Stimulated activated naive CD8-positive, alpha-beta T cell treated with anti-CD3 and anti-CD28 coated beads, Interleukin-15, amount 100 ng/mL, for 72 hours (primary cell): Measurements from ENCODE around the gene MXRA7.
A peak's percentile ranks its signal among the peaks of the same experiment; 100 is the strongest.
"Not testable (repeated sequence)": the region's sequence is repeated elsewhere in the genome, so short reads cannot be mapped to it uniquely, and the experiment has no call there.

Source experiments
- ATAC-seq: fragments of 150-1000 bp; cut with Tn5 transposase; 2 replicates; pipeline ENCODE4 v1.10.0; 2021; ENCODE audit warnings: mild to moderate bottlenecking, moderate library complexity
- DNase-seq, 2 donors: peaks; one replicate each; pipeline ENCODE4 v3.0.0; 2021 to 2022
- H3K27ac Mint-ChIP-seq, 2 donors: one replicate each; pipeline ENCODE4 v1.8.0; 2022; ENCODE audit warnings: mild to moderate bottlenecking in 2 of 2, mixed read lengths in 2 of 2, moderate library complexity in 2 of 2
- H3K27me3 Mint-ChIP-seq: one replicate; pipeline ENCODE4 v1.8.0; 2022; ENCODE audit warnings: mixed read lengths
- H3K4me1 Mint-ChIP-seq: one replicate; pipeline ENCODE4 v1.8.0; 2022; ENCODE audit warnings: mild to moderate bottlenecking, mixed read lengths
- H3K4me3 Mint-ChIP-seq, 2 donors: one replicate each; pipeline ENCODE4 v1.8.0; 2022; ENCODE audit warnings: mild to moderate bottlenecking in 2 of 2, mixed read lengths in 2 of 2, moderate library complexity in 1 of 2
- H3K9me3 Mint-ChIP-seq, 2 donors: one replicate each; pipeline ENCODE4 v1.8.0; 2022; ENCODE audit warnings: mixed read lengths in 2 of 2

The MXRA7 gene

DNA sequence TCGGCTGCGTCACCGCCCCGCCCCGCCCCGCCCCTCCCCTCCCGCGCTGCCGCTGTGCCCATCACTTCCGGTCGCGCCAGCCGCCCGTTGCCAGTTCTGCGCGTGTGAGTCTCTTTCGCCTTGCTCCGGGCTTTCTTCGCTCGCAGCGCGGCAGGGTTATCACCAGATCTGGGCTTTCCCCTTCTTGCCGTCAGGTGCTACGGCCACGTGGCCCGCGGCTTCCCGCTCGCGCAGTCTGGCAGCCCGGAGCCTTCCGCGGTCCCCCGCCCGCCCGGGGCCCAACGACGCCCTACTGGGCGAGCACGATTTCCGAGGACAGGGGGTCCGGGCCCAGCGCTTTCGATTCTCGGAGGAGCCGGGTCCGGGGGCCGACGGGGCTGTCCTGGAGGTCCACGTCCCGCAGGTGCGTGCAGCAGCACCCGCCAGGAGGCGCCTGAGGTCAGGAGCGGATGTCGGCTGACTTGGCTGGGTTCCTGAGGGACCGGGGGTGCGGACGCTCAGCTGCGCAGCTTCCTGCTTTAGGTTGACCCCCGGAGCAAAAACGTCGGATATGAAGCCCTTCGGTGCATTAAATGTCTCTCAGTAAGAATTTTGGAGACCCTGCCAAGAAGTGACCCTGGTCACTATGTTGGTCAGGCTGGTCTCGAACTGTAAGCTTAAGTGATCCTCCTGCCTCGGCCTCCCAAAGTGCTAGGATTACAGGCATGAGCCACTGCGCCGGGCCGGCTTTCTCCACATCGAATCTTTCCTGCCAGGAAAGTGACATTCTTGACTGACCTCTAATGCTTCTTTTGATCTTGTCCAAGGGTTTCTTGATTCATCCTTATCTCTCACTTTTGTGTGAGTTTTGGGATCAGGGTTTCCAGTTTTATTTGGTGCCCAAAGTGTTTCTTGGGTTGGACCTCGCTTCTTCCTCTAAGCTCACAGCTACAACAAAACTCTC, 16.3 kb upstream of the MXRA7 start, which contains the start of gene METTL23:
Gene METTL23 (plus strand): TSS at position 64 of the 943 bp plus-strand sequence. CDS start 2,872 bp downstream, outside the sequence.
- H3K27me3 Mint-ChIP-seq, result no peaks in the 10 kb centered on the region
- H3K27ac Mint-ChIP-seq, result peak within 1 kb of the TSS; percentile 95 to 99
- DNase-seq (peak; percentile 93 to 96), ATAC-seq (peak; percentile 83)
- peak within 1 kb of the TSS; percentile 96 to 97 for H3K4me3 Mint-ChIP-seq
- H3K4me1 Mint-ChIP-seq, result peaks cover 79% of the 10 kb centered on the region
- H3K9me3 Mint-ChIP-seq, result no peaks in the 10 kb centered on the region

DNA sequence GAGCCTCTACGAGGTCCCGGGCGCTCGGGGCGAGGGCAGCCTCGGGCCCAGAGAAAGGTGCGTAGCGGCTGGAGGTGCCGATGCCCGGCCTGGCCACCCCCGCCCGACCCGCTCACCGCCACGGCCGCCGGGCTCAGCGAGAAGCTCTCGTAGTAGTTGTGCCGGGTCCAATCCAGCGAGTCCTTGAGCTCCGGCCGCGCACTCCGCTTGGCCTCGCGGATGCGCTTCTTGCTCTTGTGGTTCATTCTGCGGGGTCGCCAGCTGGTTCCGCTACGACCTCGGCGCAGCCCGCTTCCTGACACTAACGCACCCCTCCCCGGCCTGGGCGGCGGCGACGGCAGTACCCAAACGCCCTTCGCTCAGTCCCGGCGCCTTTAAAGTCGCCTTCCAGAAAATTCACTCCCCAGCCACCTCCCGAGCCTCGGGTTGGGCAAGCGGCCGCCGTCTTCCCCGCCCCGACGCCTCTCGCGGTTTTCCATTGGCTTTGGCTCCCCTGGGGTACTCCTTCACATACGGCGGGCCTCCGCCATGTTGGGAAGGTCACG, 15.5 kb upstream of the MXRA7 start, which contains the start of gene JMJD6:
Gene JMJD6 (minus strand): TSS at position 376 of the 545 bp plus-strand sequence. CDS start 131 bp downstream, at position 245.
- H3K27ac Mint-ChIP-seq, result peak within 1 kb of the TSS; percentile 95 to 99
- no peak for DNase-seq
- H3K9me3 Mint-ChIP-seq, result no peaks in the 10 kb centered on the region
- peak within 1 kb of the TSS; percentile 96 to 97 for H3K4me3 Mint-ChIP-seq
- peaks cover 79% of the 10 kb centered on the region for H3K4me1 Mint-ChIP-seq
- ATAC-seq, result peak; percentile 84
- H3K27me3 Mint-ChIP-seq, result no peaks in the 10 kb centered on the region

DNA sequence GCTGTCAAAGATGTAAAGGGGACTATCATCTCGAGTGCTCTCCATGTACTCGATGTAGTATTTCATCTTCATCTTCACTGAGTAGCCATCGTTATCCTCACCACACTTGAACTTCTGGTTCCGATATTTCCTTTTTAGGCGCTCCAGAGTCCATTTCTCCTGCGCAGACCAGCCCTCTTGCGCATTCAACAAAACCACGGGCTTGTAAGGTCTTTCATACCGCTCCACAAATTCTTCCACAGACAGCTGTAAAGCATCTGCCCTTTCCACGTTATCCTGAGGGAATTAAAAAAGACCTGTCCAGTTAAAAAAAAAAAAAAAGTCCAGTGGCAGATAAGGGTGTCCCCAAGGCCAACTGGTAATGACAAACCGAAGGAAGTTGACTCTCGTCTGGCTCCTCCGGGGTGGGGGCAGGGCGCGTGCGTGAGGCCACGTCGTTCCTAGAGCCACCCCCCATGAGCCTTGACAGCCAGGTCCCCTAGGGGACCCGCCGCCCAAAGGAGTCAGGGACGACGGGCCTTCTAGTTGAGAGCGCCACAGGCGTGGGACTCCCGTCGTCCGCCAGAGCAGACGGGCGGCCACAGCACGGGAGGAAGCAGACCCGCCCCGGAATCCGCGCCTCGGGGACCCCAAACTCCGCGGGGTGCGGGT, 14.9 kb upstream of the MXRA7 start:
- Mint-ChIP-seq H3K4me3 (peak overlapping the region; percentile 96 to 97), H3K4me1 (peaks cover 78% of the 10 kb centered on the region), H3K27ac (peak overlapping the region; percentile 93 to 97), H3K9me3 (no peaks in the 10 kb centered on the region), H3K27me3 (no peaks in the 10 kb centered on the region)
- peak; percentile 53 for ATAC-seq
- DNase-seq, result peak; percentile 66 to 80

DNA sequence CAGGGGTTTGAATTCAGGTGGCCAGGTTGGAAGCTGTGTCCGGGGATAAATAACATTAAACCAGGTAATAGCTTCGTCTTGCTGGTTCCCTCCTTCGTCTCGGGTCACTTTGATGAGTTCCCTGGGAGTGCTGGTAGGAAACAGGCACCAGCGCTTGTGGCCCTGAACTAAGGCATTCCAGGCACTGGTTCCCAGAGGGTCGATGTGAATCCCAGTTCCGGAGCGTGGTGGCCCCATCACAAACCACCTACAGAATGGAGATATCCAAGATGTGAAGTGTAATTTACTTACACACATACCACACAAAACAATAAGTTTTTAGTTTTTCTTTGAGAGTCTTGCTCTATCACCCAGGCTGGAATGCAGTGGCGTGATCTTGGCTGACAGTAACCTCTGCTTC, 13.0 kb upstream of the MXRA7 start:
- no peak overlapping the region for H3K27ac Mint-ChIP-seq
- H3K4me3 Mint-ChIP-seq, result peak overlapping the region in 1 of 2 donors; percentile 96
- no peaks in the 10 kb centered on the region for H3K27me3 Mint-ChIP-seq
- DNase-seq (no peak), ATAC-seq (no peak)
- peaks cover 61% of the 10 kb centered on the region for H3K4me1 Mint-ChIP-seq
- no peaks in the 10 kb centered on the region for H3K9me3 Mint-ChIP-seq

DNA sequence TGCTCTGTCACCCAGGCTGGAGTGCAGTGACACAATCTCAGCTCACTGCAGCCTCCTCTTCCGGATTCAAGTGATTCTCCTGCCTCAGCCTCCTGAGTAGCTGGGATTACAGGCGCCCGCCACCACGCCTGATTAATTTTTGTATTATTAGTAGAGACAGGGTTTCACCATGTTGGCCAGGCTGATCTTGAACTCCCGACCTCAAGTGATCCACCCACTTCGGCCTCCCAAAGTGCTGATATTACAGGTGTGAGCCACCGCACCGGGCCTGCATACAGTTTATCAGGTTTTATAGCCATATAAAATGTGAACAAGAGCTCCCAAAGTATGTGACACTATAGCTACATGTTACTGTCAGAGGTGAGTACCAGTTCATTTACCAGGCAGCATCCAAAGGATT, 12.2 kb upstream of the MXRA7 start:
- not testable (repeated sequence) for ATAC-seq, DNase-seq, H3K9me3 Mint-ChIP-seq, H3K27ac Mint-ChIP-seq, H3K27me3 Mint-ChIP-seq
- Mint-ChIP-seq H3K4me1 (peaks cover 58% of the 10 kb centered on the region), H3K4me3 (peak overlapping the region in 1 of 2 donors; percentile 31)

DNA sequence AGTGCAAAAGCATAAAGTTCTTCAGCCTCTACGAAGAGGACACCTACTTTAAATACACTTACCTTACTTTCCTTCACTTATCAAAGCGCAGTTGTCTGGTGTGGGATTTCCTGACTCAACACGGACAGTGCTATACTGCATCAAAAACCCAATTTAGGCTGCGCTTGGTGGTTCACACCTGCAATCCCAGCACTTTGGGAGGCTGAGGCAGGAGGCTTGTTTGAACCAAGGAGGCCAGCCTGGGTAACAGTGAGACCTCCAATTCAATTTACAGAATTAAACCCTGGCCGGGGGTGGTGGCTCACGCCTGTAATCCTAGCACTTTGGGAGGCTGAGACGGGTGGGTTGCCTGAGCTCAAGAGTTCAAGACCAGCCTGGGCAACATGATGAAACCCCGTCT, 11.5 kb upstream of the MXRA7 start:
- no peak for ATAC-seq
- Mint-ChIP-seq H3K27ac (no peak overlapping the region), H3K27me3 (no peaks in the 10 kb centered on the region), H3K4me1 (peaks cover 59% of the 10 kb centered on the region), H3K4me3 (no peak overlapping the region), H3K9me3 (no peaks in the 10 kb centered on the region)
- DNase-seq, result no peak

DNA sequence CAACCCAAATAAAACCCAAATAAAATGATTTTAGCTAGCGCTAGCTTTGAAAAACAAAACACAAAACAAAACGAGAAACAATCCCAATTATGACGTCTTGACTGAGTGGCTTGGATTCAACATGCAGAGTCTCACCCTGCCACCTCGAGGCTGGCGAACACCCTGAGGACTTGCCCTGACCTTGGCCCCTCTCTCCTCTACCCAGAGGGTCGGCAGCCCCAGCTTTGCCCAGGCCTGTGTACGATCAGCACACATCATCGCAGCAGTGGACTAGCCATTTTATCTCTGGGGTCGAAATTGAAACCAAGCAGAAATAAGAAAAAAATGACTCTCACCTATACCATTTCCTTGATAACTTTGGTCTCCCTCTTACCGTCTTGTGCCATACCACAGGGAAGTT, 10.7 kb upstream of the MXRA7 start:
- Mint-ChIP-seq H3K27me3 (no peaks in the 10 kb centered on the region), H3K4me1 (peaks cover 67% of the 10 kb centered on the region), H3K4me3 (no peak overlapping the region), H3K9me3 (no peaks in the 10 kb centered on the region), H3K27ac (no peak overlapping the region)
- no peak for DNase-seq
- no peak for ATAC-seq

DNA sequence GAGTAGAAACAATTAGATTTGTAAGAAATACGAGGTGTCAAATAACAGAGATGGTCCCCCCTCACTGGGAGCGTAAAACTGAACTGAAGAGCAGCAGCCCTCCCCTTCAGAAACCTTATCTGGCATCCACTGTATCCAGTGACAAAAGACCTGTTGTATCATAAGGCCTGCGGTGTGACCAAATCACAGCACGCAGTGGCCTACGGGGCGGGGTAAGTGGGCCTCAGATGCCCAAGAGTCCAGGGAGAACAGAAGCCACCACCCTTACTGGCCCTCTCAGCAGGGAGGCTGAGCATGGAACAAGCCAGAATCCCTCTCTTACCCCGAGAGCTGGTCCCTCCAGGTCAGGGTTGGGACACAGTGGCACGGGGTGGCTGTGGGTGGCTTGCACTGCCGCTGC, 10.2 kb upstream of the MXRA7 start:
- Mint-ChIP-seq H3K4me3 (no peak overlapping the region), H3K9me3 (no peaks in the 10 kb centered on the region), H3K4me1 (peaks cover 71% of the 10 kb centered on the region), H3K27me3 (no peaks in the 10 kb centered on the region), H3K27ac (peak overlapping the region; percentile 68 to 70)
- no peak for ATAC-seq
- DNase-seq, result no peak

DNA sequence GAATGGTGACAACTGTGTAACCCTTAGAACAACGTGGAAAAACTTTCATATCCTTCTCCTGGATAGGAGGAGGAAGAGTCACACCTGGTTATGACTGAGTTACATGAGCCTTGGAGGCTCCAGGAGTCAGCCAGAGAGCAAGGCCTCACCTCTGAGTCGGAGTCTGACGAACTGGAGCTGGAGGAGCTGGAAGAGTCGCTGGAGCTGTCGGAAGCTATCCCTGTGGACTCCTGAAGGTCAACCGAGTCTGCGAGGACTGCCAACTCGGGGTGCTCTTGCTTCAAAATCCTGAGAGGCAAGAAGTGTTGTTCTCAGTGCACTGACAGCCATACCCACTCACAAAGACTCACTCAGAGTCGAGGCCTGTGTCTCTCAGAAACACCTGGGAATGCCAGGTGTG, 9.4 kb upstream of the MXRA7 start:
- DNase-seq (no peak), ATAC-seq (no peak)
- Mint-ChIP-seq H3K9me3 (no peaks in the 10 kb centered on the region), H3K27ac (no peak overlapping the region), H3K27me3 (no peaks in the 10 kb centered on the region), H3K4me1 (peaks cover 73% of the 10 kb centered on the region), H3K4me3 (no peak overlapping the region)

DNA sequence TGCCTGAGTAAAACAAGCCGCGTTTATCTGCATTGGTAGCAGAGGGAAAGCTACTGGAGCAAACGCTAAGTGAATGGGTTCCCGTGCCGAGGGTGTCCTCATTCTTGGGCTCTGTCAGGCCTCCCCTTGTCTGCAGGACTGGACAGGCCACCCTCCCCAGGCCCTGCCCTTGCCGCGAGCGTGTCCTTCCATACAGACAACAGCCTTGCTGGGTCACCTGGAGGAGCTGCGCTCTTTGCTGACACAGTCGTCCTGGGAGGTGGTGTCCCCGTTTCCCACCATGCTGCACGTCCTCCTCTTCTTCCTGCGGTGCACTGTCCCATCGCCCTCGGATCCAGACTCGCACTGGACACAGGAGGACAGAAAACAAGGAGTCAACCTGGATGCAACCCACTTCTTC, 7.8 kb upstream of the MXRA7 start:
- no peaks in the 10 kb centered on the region for H3K9me3 Mint-ChIP-seq

DNA sequence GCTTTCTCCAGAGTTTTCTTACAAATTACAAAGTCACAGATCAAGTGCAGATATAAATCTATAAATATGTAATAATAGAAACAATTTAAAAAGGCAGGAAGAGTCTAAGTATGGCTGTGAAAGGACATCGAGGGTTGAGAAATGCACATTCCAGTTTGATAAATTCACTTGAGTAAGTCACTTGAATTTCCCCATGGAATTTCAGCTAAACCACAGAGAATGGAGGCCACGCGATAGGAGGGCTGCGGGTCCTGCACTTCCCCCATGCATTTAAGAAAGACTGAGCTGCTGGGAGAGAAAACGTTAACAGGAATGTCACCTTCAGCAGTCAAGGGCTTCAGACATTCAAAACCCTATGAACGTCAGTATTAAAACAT, 6.1 kb upstream of the MXRA7 start:
- Mint-ChIP-seq H3K27me3 (no peaks in the 10 kb centered on the region), H3K4me3 (peak overlapping the region; percentile 78 to 86), H3K9me3 (no peaks in the 10 kb centered on the region), H3K4me1 (peaks cover 67% of the 10 kb centered on the region), H3K27ac (peak overlapping the region in 1 of 2 donors; percentile 99)
- no peak for DNase-seq
- ATAC-seq, result no peak

More for the DNA sequence above, 7.8 kb upstream of the MXRA7 start:
- Mint-ChIP-seq H3K4me1 (peaks cover 74% of the 10 kb centered on the region), H3K27me3 (no peaks in the 10 kb centered on the region), H3K4me3 (no peak overlapping the region), H3K27ac (no peak overlapping the region)
- DNase-seq (no peak), ATAC-seq (no peak)

DNA sequence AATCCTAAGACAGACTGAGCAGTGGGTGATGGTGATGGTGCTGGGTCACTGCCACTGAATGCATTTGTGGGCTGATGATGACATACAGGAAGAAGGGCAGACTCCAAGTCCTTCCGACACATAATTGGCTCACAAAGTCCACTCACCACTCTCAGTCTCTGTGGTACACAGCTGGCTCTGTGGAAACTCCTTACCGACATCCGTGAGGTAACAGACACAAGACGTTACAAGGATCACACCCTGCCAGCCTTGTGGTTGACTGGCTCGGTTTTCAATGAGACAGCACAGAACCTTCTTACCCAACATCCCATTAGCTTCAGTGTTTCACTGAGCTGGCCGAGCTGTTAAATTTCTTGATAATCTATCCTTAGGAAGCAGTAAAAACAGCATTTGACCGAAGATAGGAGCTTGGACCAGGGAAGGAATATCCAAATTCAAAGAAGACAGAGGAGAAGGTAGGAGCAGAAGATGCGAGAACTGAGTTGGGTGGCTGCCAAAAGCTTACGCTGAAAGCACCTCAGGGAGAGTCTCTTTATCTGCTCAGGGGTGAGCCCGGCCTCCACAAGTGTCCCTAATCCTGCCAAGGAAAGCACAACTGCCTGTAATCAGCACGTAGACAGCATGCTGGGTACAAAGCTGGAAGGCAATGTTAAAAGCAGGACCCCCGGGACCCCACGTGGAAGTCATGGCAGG, 5.5 kb upstream of the MXRA7 start:
- H3K4me3 Mint-ChIP-seq, result peak overlapping the region; percentile 78 to 86
- H3K4me1 Mint-ChIP-seq, result peaks cover 66% of the 10 kb centered on the region
- DNase-seq (peak; percentile 77 to 91), ATAC-seq (peak; percentile 98)
- no peaks in the 10 kb centered on the region for H3K9me3 Mint-ChIP-seq
- H3K27me3 Mint-ChIP-seq, result no peaks in the 10 kb centered on the region
- peak overlapping the region; percentile 84 to 99 for H3K27ac Mint-ChIP-seq

DNA sequence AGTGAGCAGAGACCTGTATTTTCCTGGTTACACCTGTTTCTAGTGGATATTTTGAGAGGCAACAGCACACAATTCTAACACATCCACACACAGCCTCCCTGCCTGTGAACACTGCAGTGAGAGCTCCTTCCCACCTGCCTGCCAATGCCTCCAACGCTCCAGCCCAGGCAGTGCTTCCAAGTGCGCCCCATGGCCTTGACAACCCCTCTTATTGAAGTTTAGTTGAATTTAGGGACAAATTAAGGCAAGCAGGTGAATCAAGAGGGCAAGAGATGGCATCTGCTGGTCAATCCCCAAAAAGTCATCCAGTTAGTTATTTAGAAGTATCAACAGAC, 4.7 kb upstream of the MXRA7 start:
- peaks cover 66% of the 10 kb centered on the region for H3K4me1 Mint-ChIP-seq
- no peak for ATAC-seq

DNA sequence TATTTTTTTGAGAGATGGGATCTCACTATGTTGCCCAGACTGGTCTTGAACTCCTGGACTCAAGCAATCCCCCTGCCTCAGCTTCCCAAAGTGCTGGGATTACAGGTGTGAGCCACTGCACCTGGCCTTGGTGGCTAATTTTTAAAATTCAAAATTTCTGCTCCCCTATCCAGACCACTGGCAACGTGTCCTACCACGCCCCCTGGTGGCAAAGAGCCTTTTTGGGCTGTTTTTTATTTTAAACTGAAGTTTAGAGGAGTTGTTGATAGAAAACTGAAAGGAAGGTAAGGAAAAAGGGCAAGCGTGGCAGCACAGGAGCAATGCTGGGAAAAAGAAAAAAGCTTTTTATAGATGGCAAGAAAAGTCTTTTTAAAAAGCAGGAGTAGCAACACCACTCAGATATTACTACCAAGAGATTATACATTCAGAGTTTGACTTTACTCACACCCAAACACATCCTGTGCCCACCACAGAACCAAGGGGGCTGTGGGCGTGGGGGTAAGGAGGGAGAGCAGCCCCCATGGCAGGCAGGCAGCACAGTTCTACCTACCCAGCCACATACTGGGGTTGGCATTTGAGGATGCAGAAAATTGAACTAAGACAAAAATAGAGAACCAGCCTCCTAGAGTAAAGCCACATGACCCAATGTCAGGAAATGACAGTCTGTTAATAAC, 4.2 kb upstream of the MXRA7 start:
- ATAC-seq, result peak; percentile 3
- peak overlapping the region; percentile 78 to 86 for H3K4me3 Mint-ChIP-seq
- no peaks in the 10 kb centered on the region for H3K27me3 Mint-ChIP-seq

More for the DNA sequence above, 4.7 kb upstream of the MXRA7 start:
- no peak for DNase-seq
- H3K27me3 Mint-ChIP-seq, result no peaks in the 10 kb centered on the region
- no peaks in the 10 kb centered on the region for H3K9me3 Mint-ChIP-seq
- H3K4me3 Mint-ChIP-seq, result peak overlapping the region; percentile 78 to 86
- H3K27ac Mint-ChIP-seq, result peak overlapping the region; percentile 84 to 85

DNA sequence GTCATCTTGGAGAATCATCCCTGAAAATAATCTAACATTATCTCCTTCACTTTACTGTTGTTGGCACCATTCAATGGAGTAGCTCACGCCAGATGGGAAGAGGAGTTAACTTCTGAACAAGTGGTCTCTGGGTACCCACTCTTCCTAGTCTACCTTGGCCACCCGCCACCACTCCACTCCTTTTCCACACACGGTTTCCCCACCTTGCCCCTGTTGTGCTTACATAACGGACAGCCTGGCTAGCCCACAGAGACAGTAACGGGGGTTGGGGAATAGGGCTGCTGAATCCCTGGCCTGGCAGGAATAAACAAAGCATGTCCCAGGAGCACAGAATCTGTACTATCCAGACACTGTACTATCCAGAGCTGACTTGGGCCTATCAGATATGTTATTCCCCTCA, 3.6 kb upstream of the MXRA7 start:
- Mint-ChIP-seq H3K4me3 (no peak overlapping the region), H3K27ac (no peak overlapping the region), H3K27me3 (no peaks in the 10 kb centered on the region), H3K4me1 (peaks cover 74% of the 10 kb centered on the region), H3K9me3 (no peaks in the 10 kb centered on the region)
- ATAC-seq (no peak), DNase-seq (no peak)

More for the DNA sequence above, 4.2 kb upstream of the MXRA7 start:
- DNase-seq, result peak; percentile 73 to 74
- peaks cover 68% of the 10 kb centered on the region for H3K4me1 Mint-ChIP-seq
- peak overlapping the region; percentile 84 to 85 for H3K27ac Mint-ChIP-seq
- H3K9me3 Mint-ChIP-seq, result no peaks in the 10 kb centered on the region
